Rectal smooth muscle tissue (tissue), 1 donor: ENCODE measurements around the gene ANKRD40CL.

Experiments
- H3K27ac ChIP-seq: one replicate; pipeline ENCODE4 v1.7.0; 2013; ENCODE audit warnings: low read depth, low read length, inconsistent platforms
- H3K27me3 ChIP-seq: one replicate; pipeline ENCODE4 v1.7.0; 2013; ENCODE audit warnings: low read length; ENCODE audit not compliant: control insufficient read depth, insufficient read depth
- H3K36me3 ChIP-seq: one replicate; pipeline ENCODE4 v1.7.0; 2013; ENCODE audit warnings: low read length; ENCODE audit not compliant: control insufficient read depth, insufficient read depth
- H3K4me1 ChIP-seq: one replicate; pipeline ENCODE4 v1.7.0; 2013; ENCODE audit warnings: low read length; ENCODE audit not compliant: control insufficient read depth, insufficient read depth
- H3K4me3 ChIP-seq: one replicate; pipeline ENCODE4 v1.7.0; 2013; ENCODE audit warnings: low read length
- H3K9ac ChIP-seq: one replicate; pipeline ENCODE4 v1.7.0; 2013; ENCODE audit warnings: low read length

The ANKRD40CL gene

DNA sequence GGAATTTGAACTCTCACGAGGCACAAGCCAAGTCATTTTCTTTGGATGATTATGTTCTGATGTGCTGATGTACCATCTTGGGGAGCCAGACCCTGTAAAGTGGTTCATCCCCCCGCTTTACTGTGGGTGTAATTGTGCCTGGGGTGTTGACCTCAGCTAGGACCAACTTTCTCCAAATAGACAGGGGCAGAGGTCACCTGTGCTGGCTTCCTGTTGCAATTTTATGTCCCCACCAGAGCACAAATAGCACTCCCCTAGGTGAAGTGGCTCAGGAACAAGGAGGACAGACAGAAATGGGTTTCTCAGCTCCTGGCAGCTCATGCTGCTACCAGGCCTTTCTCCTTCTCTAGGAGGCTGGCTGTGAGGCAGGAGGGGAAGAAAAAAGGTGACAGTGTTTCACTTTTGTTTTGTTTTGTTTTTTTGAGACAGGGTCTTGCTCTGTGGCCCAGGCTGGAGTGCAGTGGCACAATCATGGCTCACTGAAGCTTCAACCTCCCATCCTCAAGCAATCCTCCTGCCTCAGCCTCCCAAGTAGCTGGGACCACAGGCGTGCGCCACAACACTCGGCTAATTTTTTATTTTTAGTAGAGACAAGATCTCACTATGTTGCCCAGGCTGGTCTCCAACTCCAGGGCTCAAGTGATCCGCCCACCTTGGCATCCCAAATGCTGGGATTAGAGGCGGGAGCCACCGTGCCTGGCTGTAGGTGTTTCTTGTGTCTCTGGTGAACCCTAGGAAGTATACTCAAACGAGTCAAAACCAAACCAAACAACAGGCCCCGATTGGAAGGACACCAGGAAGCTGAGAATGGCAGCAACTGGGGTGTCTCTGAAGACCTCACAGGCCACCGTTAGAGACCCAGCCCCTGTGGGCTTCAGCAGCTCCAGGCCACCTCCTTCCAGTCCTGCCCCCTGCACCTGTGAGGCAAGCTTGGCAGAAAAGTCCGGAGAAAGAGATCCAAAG, 35.6 kb upstream of the ANKRD40CL start:
- Histone ChIP-seq H3K4me3 (no peak overlapping the region), H3K9ac (no peak overlapping the region), H3K27me3 (no peaks in the 10 kb centered on the region), H3K4me1 (no peaks in the 10 kb centered on the region), H3K36me3 (no peaks in the 10 kb centered on the region), H3K27ac (no peak overlapping the region)

DNA sequence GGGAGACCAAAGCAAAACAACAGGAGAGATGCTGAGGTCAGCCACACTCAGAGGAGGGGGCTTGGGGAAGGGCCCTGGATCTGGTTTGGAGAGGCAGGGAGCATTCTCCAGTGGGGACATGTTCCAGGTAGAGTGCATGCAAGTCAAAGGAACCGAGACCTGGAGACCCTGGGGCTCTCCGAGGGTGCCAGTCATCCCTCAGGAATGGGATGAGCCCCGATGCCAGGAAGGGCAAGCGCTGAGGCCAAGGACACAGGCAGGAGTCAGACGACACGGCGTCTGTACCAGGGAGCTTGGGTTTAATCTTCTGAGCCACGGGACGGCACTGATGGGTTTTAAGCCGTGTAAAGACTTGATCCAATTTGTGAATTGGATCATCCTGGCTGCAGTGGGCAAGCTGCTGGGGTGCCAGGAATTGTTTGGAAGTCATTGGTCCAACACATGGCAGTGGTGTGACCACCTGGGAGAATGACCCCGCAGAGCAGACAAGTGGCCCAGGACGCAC, 32.9 kb upstream of the ANKRD40CL start:
- H3K9ac ChIP-seq, result no peak overlapping the region
- H3K27me3 ChIP-seq, result no peaks in the 10 kb centered on the region
- no peaks in the 10 kb centered on the region for H3K36me3 ChIP-seq
- H3K4me3 ChIP-seq, result no peak overlapping the region
- no peak overlapping the region for H3K27ac ChIP-seq
- H3K4me1 ChIP-seq, result no peaks in the 10 kb centered on the region

DNA sequence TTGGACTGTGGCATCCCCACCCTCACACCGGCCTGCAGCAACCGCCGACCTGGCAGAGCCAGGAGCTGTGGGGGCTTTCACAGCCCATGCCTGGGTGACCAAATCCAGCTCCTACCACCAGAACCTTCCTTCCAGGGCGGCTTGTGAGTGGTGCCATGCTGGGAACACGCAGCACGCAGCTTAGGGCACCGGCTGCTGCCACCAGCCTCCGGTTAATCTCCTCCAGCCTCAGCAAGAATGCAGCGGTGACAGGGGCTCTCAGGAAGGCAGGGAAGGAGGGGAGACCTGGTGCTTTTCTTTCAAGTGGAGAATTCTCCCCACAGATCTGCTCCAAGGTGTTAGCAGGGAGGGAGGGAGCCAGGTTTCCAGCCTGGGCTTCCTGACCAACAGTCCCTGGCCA, 32.3 kb upstream of the ANKRD40CL start:
- Histone ChIP-seq H3K27ac (no peak overlapping the region), H3K27me3 (no peaks in the 10 kb centered on the region), H3K9ac (no peak overlapping the region)

DNA sequence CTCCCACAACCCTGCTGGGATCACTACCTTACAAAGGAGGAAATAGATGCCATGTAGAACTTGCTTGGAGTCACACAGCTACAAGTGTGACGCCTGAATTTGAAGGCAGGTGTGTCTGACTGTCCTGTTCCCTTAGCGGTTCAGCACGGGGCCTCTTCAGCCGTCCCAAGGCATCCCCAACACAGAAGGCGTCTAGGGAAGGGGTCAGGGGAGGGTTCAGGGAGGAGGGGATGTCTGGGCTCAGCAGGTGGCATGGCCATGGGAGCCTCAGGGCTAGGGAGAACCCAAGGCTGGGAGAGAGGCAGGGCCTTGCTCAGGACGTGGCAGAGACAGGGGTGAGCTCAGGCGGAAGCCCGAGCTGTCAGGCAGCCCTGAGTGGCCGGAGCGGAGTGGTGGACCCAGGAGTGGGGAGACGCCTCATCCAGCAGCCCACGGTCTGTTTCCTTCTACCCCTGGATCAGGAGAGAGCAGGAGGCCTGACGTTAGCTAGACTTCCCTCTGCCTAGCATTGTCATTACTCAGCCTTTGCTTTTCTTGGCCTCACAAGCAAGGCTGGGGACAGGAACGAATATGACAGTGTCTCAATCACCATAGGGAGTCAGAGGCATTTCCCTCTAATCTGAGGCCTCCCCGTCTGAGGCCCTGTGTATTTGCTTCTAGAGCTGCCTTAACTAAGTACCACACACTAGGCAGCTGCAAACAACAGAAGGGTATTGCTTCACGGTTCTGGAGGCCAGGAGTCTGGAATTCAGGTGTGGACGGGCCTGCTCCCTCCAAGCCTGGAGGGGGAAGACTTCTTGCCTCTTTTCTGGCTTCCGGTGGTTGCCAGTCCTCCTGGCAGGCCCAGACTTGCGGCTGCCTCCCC, 31.3 kb upstream of the ANKRD40CL start:
- no peak overlapping the region for H3K9ac ChIP-seq
- no peak overlapping the region for H3K27ac ChIP-seq
- H3K36me3 ChIP-seq, result no peaks in the 10 kb centered on the region
- no peak overlapping the region for H3K4me3 ChIP-seq
- no peaks in the 10 kb centered on the region for H3K4me1 ChIP-seq
- no peaks in the 10 kb centered on the region for H3K27me3 ChIP-seq

More for the DNA sequence above, 32.3 kb upstream of the ANKRD40CL start:
- no peaks in the 10 kb centered on the region for H3K4me1 ChIP-seq
- H3K36me3 ChIP-seq, result no peaks in the 10 kb centered on the region
- H3K4me3 ChIP-seq, result no peak overlapping the region

DNA sequence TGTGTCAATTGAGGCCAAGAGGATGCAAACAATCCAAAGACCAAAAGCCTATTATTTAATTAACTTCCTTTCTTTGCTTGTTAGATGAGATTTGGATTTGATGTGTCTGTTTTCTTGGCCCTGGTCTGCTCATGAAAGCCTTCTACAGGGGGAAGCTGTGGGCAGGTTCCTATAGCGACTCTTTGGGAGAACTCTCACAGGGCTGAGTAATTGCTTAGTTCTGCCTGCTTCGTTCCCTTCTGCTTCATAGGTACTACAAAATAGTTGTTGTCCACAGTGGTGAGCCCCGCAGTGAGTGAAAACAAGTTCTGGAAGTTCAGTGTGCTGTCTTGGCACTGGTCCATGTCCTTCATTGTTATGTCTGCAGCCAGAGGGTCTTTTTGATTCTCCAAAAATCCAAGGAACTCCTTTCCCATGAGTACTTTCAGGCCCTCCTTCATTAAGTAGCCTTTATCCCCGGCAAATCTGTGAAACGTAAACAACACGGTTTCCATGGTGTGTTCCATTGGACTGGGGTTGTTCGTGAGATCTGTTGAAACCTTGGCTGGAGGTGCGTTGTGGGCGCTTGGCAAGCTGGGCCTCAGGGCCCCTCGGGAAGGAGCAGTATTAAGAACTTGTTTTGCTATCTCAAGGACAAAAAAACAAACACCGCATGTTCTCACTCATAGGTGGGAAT, 30.0 kb upstream of the ANKRD40CL start:
- Histone ChIP-seq H3K9ac (no peak overlapping the region), H3K4me1 (no peaks in the 10 kb centered on the region), H3K36me3 (no peaks in the 10 kb centered on the region), H3K27me3 (no peaks in the 10 kb centered on the region), H3K27ac (no peak overlapping the region), H3K4me3 (no peak overlapping the region)

DNA sequence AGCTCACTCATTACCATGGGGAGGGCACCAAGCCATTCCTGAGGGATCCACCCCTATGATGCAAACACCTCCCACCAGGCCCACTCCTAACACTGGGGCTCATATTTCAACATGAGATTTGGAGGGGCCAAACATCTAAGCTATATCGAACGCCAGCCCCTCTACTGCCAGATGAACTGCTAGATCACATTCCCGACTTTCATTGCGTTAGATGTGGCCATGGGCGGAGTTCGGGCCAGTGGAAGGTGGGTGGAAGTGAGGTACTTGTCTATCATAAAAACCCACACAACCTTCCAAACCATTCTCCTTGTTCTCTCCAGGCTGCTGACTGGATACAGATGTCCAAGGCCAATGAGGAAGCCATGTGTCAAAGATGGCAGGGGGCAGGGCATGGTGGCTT, 27.0 kb upstream of the ANKRD40CL start:
- Histone ChIP-seq H3K27me3 (no peaks in the 10 kb centered on the region), H3K9ac (no peak overlapping the region), H3K36me3 (no peaks in the 10 kb centered on the region), H3K27ac (no peak overlapping the region), H3K4me1 (no peaks in the 10 kb centered on the region), H3K4me3 (no peak overlapping the region)

DNA sequence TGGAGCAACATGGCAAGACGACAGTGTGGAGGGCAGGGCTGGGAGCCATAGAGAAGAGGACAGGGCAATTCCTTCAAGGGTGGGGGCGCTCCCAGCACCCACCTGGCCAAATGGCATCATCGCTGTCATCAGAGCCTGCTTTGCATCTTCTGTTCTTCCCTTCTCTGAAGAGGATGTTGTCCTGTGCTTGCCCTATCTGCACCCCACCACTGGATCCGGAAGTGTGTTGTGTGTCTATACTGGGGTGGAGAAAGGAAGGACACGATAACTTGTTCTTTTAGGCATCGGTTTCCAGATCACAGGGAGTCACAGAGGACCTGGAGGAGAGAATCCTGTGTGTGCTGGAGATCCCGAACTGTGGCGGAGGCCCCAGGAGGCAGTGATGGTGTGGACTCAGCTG, 25.7 kb upstream of the ANKRD40CL start:
- Histone ChIP-seq H3K27ac (no peak overlapping the region), H3K27me3 (no peaks in the 10 kb centered on the region), H3K9ac (no peak overlapping the region), H3K4me3 (no peak overlapping the region), H3K4me1 (no peaks in the 10 kb centered on the region), H3K36me3 (no peaks in the 10 kb centered on the region)

DNA sequence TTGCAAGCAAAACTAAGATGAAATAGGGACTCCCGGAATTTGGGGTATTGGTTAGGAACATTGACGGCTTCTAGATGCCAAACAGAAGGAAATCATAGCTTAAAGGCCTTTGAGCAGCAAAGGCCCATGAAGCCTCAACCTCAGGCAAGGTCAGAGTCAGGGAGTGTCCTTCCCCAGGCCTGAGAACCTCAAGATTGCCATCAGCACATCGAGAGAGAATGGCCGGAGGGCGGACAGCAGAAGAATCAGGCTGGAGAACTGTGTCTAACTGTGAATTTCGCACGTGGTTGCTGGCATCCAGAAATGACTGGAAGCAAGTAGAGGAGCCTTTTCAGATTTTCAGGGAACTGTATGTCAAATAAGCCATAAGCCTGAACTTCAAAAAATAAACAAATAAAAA, 24.8 kb upstream of the ANKRD40CL start:
- no peaks in the 10 kb centered on the region for H3K36me3 ChIP-seq
- no peak overlapping the region for H3K4me3 ChIP-seq
- no peaks in the 10 kb centered on the region for H3K4me1 ChIP-seq
- no peak overlapping the region for H3K9ac ChIP-seq
- no peaks in the 10 kb centered on the region for H3K27me3 ChIP-seq
- H3K27ac ChIP-seq, result no peak overlapping the region

DNA sequence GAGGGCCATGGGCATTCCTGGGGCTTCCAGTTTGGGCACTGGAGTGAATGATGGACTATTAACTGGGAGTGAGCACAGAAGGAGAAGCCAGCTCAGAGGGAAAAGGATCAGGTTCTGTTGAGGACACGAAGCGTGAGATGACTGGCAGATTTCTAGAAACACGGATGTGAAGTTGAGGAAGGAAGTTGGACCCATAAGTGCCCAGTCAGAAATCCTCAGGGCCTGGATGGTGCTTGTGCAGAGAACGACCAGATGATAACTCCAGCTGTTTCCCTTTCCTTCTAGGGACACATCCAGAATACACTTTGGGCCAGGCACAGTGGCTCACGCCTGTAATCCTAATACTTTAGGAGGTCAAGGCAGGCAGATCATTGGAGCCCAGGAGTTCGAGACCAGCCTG, 23.3 kb upstream of the ANKRD40CL start:
- Histone ChIP-seq H3K4me1 (peaks cover 7% of the 10 kb centered on the region), H3K4me3 (no peak overlapping the region), H3K9ac (no peak overlapping the region), H3K36me3 (no peaks in the 10 kb centered on the region), H3K27ac (no peak overlapping the region), H3K27me3 (no peaks in the 10 kb centered on the region)

DNA sequence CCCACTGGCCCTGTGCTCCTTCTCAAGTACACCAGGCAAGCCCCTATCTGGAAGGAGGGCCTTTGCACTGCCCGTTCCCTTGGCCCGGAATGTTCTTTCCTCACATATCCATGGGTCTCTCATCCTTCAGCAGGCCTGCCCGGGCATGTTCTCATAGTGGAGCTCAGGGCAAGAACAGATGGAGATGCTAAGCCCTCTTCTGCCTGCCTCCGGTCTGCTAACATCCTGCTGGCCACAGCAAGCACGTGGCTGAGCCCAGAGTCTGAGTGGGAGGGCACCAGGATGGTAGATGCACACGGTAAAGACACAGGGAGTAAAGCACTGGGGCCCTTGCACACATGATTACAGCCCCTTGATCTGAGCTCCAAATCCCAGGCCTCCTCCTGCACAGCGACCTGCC, 19.8 kb upstream of the ANKRD40CL start:
- Histone ChIP-seq H3K9ac (no peak overlapping the region), H3K4me1 (peaks cover 12% of the 10 kb centered on the region), H3K36me3 (no peaks in the 10 kb centered on the region), H3K27me3 (no peaks in the 10 kb centered on the region), H3K4me3 (no peak overlapping the region), H3K27ac (no peak overlapping the region)

DNA sequence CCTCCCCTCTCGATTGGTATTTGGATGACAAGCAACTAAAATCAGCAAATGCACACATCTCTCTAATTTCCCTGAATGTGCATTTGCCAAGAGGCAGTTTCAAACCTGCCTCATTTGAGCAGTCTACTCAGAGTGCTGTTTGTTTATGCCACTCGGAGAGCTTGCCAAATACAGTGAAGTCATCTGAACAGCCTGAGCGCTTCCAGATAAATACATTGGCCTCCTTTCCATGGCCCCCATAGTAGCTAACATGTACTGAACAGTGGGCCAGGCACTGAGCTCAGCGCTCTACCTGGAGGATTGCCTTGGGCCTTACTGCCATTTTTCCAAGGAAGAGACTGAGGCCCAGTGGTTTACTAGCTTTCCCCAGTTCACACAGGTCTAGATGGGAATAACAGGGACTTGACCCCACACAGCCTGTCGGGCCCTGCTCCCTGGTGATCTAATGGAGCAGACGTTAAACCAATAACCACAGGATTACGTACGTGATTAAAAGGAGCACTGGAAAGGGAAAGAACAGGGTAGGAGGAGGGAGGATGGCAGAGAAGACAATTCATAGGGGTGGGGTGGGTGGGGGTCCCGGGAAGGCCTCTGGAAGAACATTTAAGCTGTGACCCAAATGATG, 18.7 kb upstream of the ANKRD40CL start:
- no peak overlapping the region for H3K4me3 ChIP-seq
- no peaks in the 10 kb centered on the region for H3K27me3 ChIP-seq
- H3K36me3 ChIP-seq, result no peaks in the 10 kb centered on the region
- H3K4me1 ChIP-seq, result peaks cover 12% of the 10 kb centered on the region
- no peak overlapping the region for H3K9ac ChIP-seq
- H3K27ac ChIP-seq, result peak overlapping the region; percentile 78

DNA sequence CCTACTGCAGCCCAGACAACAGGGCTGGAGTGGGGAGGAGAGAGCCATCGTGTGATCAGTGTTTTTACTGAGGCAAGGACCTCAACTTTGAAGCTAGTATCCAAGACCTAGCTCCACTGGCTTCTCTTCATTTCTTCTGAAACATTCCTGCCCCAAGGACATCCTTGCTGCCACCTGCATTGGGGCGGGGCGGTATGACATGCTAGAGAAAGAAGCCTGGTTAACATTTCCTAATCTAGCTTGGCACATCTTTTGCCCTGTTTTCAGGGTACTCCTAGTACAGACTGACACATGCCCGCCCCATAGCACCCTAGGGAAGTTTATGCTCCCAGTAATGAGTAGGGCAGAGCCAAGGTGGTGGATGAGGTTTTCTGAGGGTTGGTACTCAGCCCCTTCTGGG, 17.8 kb upstream of the ANKRD40CL start:
- Histone ChIP-seq H3K9ac (no peak overlapping the region), H3K4me1 (peaks cover 12% of the 10 kb centered on the region), H3K4me3 (no peak overlapping the region), H3K27ac (no peak overlapping the region), H3K27me3 (no peaks in the 10 kb centered on the region), H3K36me3 (no peaks in the 10 kb centered on the region)
